IPS-NIHi11 (cell line): Measurements from ENCODE around the gene SIX2.

ENCODE experiments used
- DNase-seq: peaks from one replicate; pipeline ENCODE4 v3.0.0; 2012; ENCODE audit warnings: mixed read lengths, low spot score

Gene SIX2

GRCh38 chr2:45018023-45018422 is 8.8 kb upstream of the SIX2 start:
- no peak for DNase-seq

GRCh38 chr2:45014831-45015230 is 5.6 kb upstream of the SIX2 start:
- DNase-seq: no peak

- peak; percentile 92 for DNase-seq
Measured at GRCh38 chr2:45014016-45014702, 4.9 kb upstream of the SIX2 start.

- no peak for DNase-seq
Measured at GRCh38 chr2:45013229-45014015, 4.2 kb upstream of the SIX2 start.

GRCh38 chr2:45012733-45013132 is 3.5 kb upstream of the SIX2 start:
- DNase-seq: no peak

- DNase-seq: no peak
Measured at GRCh38 chr2:45011621-45012602, 2.7 kb upstream of the SIX2 start.

GRCh38 chr2:45011121-45011520 is 1.9 kb upstream of the SIX2 start:
- no peak for DNase-seq

GRCh38 chr2:45010702-45011012 is 1.4 kb upstream of the SIX2 start:
- no peak for DNase-seq

GRCh38 chr2:45009928-45010701 is 863 bp upstream of the SIX2 start:
- DNase-seq: peak; percentile 63

- no peak for DNase-seq
Measured at GRCh38 chr2:45008296-45009129, 739 bp downstream of the SIX2 start.

GRCh38 chr2:45007961-45008295 is 1.3 kb downstream of the SIX2 start:
- DNase-seq: no peak

GRCh38 chr2:45006942-45007287 is 2.3 kb downstream of the SIX2 start:
- DNase-seq: no peak

GRCh38 chr2:45006041-45006941 is 3.0 kb downstream of the SIX2 start:
- no peak for DNase-seq

- no peak for DNase-seq
Measured at GRCh38 chr2:45005261-45006002, 3.8 kb downstream of the SIX2 start.

- DNase-seq: no peak
Measured at GRCh38 chr2:45004562-45005191, 4.6 kb downstream of the SIX2 start.

- no peak for DNase-seq
Measured at GRCh38 chr2:45003579-45004551, 5.4 kb downstream of the SIX2 start.

- DNase-seq: no peak
Measured at GRCh38 chr2:45002686-45003085, 6.6 kb downstream of the SIX2 start.
